PC-9 (cell line): ENCODE measurements around the gene NPHP4. TPM values are rescaled to one million over a fixed set of nuclear protein-coding genes. Genes with fewer than 3 reads are reported as not detected.

Experiments
- BruUV-seq: library from RNA; stranded (reverse); fragments of 400-500 nt; replicated peaks from 2 replicates; lab custom pipeline; 2021; lab: Mats Ljungman, UMichigan
- CTCF ChIA-PET: fragments of 300-600 bp; sonication (Branson Sonifier 250); formaldehyde crosslinking; loops from one replicate; lab custom pipeline; 2022; ENCODE audit warnings: antibody characterized with exemption; lab: Charles Lee
- POLR2A ChIA-PET: fragments of 300-600 bp; sonication (Branson Sonifier 250); formaldehyde crosslinking; loops from one replicate; lab custom pipeline; 2022; ENCODE audit warnings: antibody characterized with exemption; ENCODE audit not compliant: unreplicated experiment; lab: Charles Lee
- DNase-seq, 2 experiments: peaks; one replicate each; pipeline versions ENCODE4 v3.0.0 to v3.0.0-alpha.2; 2015 to 2022; ENCODE audit warnings: mixed read lengths in 1 of 2
- H2AFZ ChIP-seq: fragments of 200-600 bp; sonication (generic); 2 replicates; pipeline ENCODE4 v1.8.1; 2017; ENCODE audit warnings: antibody characterized with exemption
- H3F3A ChIP-seq: fragments of 200-600 bp; sonication (generic); 2 replicates; pipeline ENCODE4 v1.8.1; 2017; ENCODE audit warnings: antibody characterized with exemption, mild to moderate bottlenecking, low read depth; ENCODE audit not compliant: insufficient read depth
- H3K27ac ChIP-seq: fragments of 200-600 bp; sonication (generic); 2 replicates; pipeline ENCODE4 v1.6.1; 2016; ENCODE audit warnings: mixed run types
- H3K27me3 ChIP-seq: fragments of 200-600 bp; sonication (generic); 2 replicates; pipeline ENCODE4 v1.6.1; 2016; ENCODE audit warnings: low read depth, mixed run types; ENCODE audit not compliant: insufficient read depth
- H3K36me3 ChIP-seq: fragments of 200-600 bp; sonication (generic); 2 replicates; pipeline ENCODE4 v1.6.1; 2016; ENCODE audit warnings: low read depth, mixed run types
- H3K4me1 ChIP-seq: fragments of 200-600 bp; sonication (generic); replicated peaks from 2 replicates; pipeline ENCODE4 v1.6.1; 2016; ENCODE audit warnings: mixed run types; ENCODE audit not compliant: insufficient read depth
- H3K4me2 ChIP-seq: fragments of 200-600 bp; sonication (generic); 2 replicates; pipeline ENCODE4 v1.6.1; 2017; ENCODE audit warnings: mixed run types
- H3K4me3 ChIP-seq: fragments of 200-600 bp; sonication (generic); 2 replicates; pipeline ENCODE4 v1.6.1; 2016; ENCODE audit warnings: mixed run types
- H3K79me2 ChIP-seq: fragments of 200-600 bp; sonication (generic); 2 replicates; pipeline ENCODE4 v1.6.1; 2017; ENCODE audit warnings: low read depth, mixed run types
- H3K9me2 ChIP-seq: fragments of 200-600 bp; sonication (generic); 2 replicates; pipeline ENCODE4 v1.8.1; 2017; ENCODE audit warnings: mild to moderate bottlenecking; ENCODE audit not compliant: insufficient read depth
- H3K9me3 ChIP-seq: fragments of 200-600 bp; sonication (generic); 2 replicates; pipeline ENCODE4 v1.8.1; 2016; ENCODE audit warnings: low read depth; ENCODE audit not compliant: insufficient read depth
- H4K20me1 ChIP-seq: fragments of 200-600 bp; sonication (generic); 2 replicates; pipeline ENCODE4 v1.8.1; 2017; ENCODE audit not compliant: insufficient read depth
- EZH2 ChIP-seq: fragments of 200-600 bp; sonication (generic); IDR thresholded peaks from 2 replicates; pipeline ENCODE4 v1.8.0; 2017; ENCODE audit warnings: antibody characterized with exemption, low read depth
- intact Hi-C: fragments of 100-400 bp; cut with micrococcal nuclease; formaldehyde crosslinking; loops from one replicate; pipeline ENCODE4 v1.10.0; 2022; ENCODE audit not compliant: unreplicated experiment
- total RNA-seq: library from RNA; stranded (reverse); gene quantifications from 2 replicates; pipeline ENCODE4 v1.2.3, GENCODE V29; 2021
- TF ChIP-seq, protein P1 (sequence below): fragments of 200-600 bp; sonication (generic); conservative IDR thresholded peaks from 2 replicates; pipeline ENCODE4 v1.6.1; 2017; ENCODE audit warnings: mixed run types, antibody characterized with exemption, mild to moderate bottlenecking, moderate library complexity

Gene NPHP4
- total RNA-seq, 1 experiment from 2014 or later = 17.9 TPM

DNA sequence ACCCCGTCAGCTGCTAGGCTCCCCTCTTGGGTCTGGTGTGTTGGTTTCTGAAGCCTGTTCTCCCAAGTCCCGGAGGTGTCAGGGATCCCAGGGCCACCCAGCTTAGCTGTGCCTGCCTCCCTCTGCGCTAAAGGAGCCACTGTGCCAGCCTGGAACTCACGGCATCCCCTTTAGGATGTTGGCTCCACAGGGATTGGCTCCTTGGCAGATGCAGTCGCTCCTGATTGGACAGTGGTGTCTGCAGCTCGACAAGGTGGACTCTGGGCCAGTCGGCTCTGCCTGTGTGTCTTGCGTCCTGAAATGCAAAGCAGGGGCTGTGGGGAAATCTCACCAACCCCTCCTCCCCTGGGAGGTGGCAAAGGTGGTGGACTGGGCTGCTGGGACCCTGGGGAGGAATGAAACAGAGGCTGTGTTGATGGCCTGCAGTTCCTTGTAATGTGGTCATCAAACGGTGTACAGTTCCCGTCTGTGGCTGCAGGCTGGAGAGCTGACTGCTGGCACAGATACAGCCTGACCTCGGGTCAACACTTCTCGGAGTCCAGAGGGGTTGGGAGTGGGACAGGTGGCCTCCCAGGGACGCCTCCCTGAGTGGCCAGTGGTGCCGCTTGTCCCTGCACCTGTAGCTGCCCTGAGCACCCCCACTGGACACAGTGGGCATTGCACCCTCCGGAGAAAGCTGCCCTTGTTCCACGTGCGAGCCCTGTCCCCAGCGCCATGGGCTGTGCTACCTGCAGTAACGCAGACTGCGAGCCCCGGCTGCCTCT is 41.9 kb upstream of the NPHP4 start:
- no peak for TF ChIP-seq EZH2
- TF ChIP-seq, protein P1, sequence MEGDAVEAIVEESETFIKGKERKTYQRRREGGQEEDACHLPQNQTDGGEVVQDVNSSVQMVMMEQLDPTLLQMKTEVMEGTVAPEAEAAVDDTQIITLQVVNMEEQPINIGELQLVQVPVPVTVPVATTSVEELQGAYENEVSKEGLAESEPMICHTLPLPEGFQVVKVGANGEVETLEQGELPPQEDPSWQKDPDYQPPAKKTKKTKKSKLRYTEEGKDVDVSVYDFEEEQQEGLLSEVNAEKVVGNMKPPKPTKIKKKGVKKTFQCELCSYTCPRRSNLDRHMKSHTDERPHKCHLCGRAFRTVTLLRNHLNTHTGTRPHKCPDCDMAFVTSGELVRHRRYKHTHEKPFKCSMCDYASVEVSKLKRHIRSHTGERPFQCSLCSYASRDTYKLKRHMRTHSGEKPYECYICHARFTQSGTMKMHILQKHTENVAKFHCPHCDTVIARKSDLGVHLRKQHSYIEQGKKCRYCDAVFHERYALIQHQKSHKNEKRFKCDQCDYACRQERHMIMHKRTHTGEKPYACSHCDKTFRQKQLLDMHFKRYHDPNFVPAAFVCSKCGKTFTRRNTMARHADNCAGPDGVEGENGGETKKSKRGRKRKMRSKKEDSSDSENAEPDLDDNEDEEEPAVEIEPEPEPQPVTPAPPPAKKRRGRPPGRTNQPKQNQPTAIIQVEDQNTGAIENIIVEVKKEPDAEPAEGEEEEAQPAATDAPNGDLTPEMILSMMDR = peak; percentile 71
- no peaks in the 10 kb centered on the region for H3K4me1 ChIP-seq
- H3K4me2 ChIP-seq = no peak overlapping the region
- no peaks in the 10 kb centered on the region for H4K20me1 ChIP-seq
- no peaks in the 10 kb centered on the region for H3K9me2 ChIP-seq
- no TSS peak for BruUV-seq
- H3K27ac ChIP-seq = no peak overlapping the region
- H3K36me3 ChIP-seq = no peaks in the 10 kb centered on the region
- H2AFZ ChIP-seq = no peak overlapping the region
- H3K4me3 ChIP-seq = no peak overlapping the region
- CTCF ChIA-PET = interaction anchor here (0.5 kb wide), 2 partner anchors 29 to 93 kb away, joined by 3 to 6 read pairs; no protein-coding TSS in a partner anchor
- DNase-seq = peak in 1 of 2 experiments; percentile 34
- H3F3A ChIP-seq = no peaks in the 10 kb centered on the region; the same call in 1 of the 2 replicates
- H3K9me3 ChIP-seq = no peaks in the 10 kb centered on the region
- H3K79me2 ChIP-seq = no peaks in the 10 kb centered on the region
- intact Hi-C loops = no loop called here
- no peaks in the 10 kb centered on the region for H3K27me3 ChIP-seq
- POLR2A ChIA-PET = no interaction called here

DNA sequence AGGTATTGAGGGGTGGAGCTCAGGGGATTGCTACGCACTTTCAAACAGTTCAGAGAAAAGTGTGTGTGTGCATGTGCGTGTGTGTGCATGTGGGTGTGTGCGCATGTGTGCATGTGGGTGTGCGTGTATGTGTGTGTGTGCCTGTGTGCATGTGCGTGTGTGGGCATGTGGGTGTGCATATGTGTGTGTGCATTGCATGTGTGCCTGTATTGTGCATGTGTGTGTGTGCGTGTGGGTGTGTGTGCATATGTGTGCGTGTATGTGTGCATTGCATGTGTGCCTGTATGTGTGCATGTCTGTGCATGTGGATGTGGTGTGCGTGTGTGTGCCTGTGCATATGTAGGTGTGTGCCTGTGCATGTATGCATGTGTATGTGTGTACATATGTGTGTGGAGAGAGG is 40.9 kb upstream of the NPHP4 start:
- H3F3A ChIP-seq = no peaks in the 10 kb centered on the region; the same call in 1 of the 2 replicates
- H3K4me1 ChIP-seq = no peaks in the 10 kb centered on the region
- H3K4me3 ChIP-seq = no peak overlapping the region
- intact Hi-C loops = no loop called here
- ChIA-PET CTCF (no interaction called here), POLR2A (no interaction called here)
- no peak overlapping the region for H3K27ac ChIP-seq
- H4K20me1 ChIP-seq = no peaks in the 10 kb centered on the region
- TF ChIP-seq, protein P1 = no peak
- no peak for TF ChIP-seq EZH2
- BruUV-seq = no TSS peak
- no peak for DNase-seq
- no peaks in the 10 kb centered on the region for H3K9me3 ChIP-seq
- H3K4me2 ChIP-seq = no peak overlapping the region
- H3K9me2 ChIP-seq = no peaks in the 10 kb centered on the region
- no peak overlapping the region for H2AFZ ChIP-seq
- H3K79me2 ChIP-seq = no peaks in the 10 kb centered on the region
- no peaks in the 10 kb centered on the region for H3K36me3 ChIP-seq
- no peaks in the 10 kb centered on the region for H3K27me3 ChIP-seq

DNA sequence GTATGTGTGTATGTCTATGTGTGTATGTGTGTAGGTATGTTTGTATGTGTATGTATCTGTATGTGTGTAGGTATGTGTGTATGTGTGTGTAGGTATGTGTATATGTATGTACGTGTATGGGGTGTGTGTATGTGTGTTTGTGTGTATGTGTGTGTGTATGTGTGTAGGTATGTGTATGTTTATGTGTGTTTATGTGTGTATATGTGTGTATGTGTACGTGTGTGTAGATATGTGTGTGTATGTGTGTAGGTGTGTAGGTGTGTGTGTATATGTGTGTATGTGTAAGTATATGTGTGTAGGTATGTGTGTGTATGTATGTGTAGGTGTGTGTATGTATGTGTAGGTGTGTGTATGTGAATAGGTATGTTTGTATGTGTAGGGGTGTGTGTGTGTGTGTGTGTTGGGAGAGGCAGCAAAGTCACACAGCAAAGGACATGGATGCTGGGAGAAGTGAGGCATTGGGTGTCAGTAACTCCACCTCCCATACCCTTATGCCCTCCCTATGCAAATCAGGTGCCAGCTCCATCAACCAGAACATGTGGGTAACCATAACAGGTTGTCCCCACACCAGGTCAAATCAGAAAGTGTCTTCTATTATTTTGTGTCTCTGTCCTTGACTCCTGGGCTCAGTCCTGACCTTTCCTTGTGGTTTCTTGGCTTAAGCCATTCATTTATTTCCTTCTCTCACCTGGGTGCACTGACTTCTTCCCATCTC is 38.5 kb upstream of the NPHP4 start:
- no peak overlapping the region for H3K4me2 ChIP-seq
- DNase-seq = no peak
- peaks cover 3% of the 10 kb centered on the region; the same call in 1 of the 2 replicates for H3K4me1 ChIP-seq
- no peaks in the 10 kb centered on the region for H3K9me2 ChIP-seq
- no peaks in the 10 kb centered on the region for H3K36me3 ChIP-seq
- no peaks in the 10 kb centered on the region for H3K79me2 ChIP-seq
- intact Hi-C loops = no loop called here
- H3K4me3 ChIP-seq = no peak overlapping the region
- H3K9me3 ChIP-seq = no peaks in the 10 kb centered on the region
- TF ChIP-seq EZH2 = no peak
- TF ChIP-seq, protein P1 = no peak
- H4K20me1 ChIP-seq = no peaks in the 10 kb centered on the region; the same call in 1 of the 2 replicates
- H2AFZ ChIP-seq = no peak overlapping the region
- POLR2A ChIA-PET = interaction anchor here (0.6 kb wide), 1 partner anchor 462 kb away, joined by 3 read pairs; no protein-coding TSS in a partner anchor
- no peaks in the 10 kb centered on the region for H3K27me3 ChIP-seq
- CTCF ChIA-PET = no interaction called here
- no peaks in the 10 kb centered on the region; the same call in 1 of the 2 replicates for H3F3A ChIP-seq
- no TSS peak for BruUV-seq
- H3K27ac ChIP-seq = no peak overlapping the region
